K562 treated with DMSO at 1 percent for 12 hours (cell line): ENCODE results near the gene TRIM23. TPM values are rescaled to one million over a fixed set of nuclear protein-coding genes. Genes with fewer than 3 reads are reported as not detected.

Experiments
- total RNA-seq: library from RNA; unstranded; fragments of 300-600 nt; gene quantifications from 2 replicates; pipeline ENCODE4 v1.2.3, GENCODE V29; 2022; ENCODE audit not compliant: insufficient read depth

The TRIM23 gene
- 2.1 and 4.9 TPM in 2 replicates for total RNA-seq

DNA sequence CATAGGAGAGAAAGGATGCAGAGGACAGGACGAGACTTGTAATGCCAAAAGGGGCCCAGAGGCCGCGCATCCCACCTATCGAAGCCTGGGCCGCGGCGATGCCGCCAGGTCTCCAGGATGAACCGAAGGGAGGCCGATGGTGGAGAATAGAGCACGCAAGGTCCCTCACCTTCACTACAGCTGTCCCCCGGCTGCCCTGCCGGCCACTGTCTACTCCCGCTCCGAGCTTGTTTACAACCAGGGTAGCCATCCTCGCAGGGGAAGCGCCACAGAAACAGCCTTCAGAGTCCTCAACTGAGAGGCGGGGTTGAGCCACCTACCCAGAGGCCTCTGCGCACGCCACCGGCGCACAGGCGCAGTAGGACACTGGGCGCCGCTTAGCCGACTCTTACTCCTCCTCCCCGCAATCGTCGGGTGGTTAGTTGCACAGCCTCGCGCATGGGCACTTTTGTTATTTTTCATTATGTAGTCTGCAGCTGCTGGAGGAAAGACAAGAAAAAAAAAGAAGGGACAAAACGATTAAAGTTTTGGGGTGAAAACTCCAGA is at the start of gene TRIM23:
TRIM23 (minus strand) TSS at position 309 of the 546 bp plus-strand sequence; CDS start at position 250, 59 bp downstream.

DNA sequence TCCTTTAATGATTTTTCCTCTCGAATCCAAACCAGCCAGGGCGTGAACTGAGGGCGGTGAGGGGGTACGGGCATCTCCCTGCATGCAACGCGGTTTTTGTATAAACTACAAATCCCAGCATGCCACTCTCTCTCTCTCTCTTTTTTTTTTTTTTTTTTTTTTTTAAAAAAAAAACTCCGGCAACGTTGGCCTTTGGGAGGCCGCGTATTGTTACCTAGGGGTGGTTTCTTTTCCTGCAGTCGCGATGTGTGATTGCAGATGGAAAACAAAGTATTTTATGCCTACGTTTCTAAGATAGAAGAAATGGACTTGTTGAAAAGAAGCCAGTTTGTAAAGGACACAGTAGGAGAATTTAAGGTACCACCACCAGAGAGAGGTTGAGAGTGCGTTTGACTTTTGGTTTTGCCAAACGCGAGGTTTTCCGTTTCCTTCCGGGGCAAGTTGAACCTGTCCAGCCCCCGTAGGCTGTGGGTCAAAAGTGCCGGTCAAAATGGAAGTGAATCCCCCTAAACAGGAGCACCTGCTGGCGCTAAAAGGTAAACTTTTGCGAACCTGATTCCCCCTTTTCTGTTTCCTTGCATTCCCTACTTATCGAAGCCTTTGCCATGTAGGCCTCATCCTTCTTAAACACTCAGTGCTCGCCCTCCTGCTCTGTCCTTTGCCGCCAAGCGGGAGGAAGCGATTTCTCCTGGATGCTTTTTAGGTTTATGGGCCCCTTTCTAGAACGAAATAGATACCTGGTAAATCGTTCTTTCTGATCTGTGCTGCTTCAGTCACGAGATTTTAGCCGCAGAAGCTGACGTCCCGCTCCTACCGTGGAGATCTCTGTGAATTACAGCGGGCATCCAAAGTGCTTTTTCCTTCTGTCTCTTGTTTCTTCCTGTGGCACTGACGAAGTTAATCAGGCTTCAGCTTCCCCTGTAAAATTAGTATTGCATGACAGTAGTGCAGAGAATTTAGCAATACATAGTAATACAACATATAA is 730 bp upstream of the TRIM23 start, which contains the start of the genes SHLD3 and TRAPPC13:
SHLD3 (plus strand) TSS at position 457 of the 985 bp plus-strand sequence. CDS start 4,561 bp downstream, outside the sequence.
TRAPPC13 (plus strand) TSS at position 457 of the 985 bp plus-strand sequence; CDS start at position 491, 34 bp downstream.

GRCh38 chr5:65562731-65563701 is 61.1 kb downstream of the TRIM23 start, which contains the start of the genes CENPK and PPWD1:
Gene CENPK (minus strand): TSS chr5:65563168. CDS start chr5:65554907, 8,261 bp downstream.
Gene PPWD1 (plus strand): TSS chr5:65563296. CDS start chr5:65563311, 15 bp downstream.

Other genes starting within 250 kb of the TRIM23 start
- 1.3 and 1.7 TPM in 2 replicates for gene ADAMTS6, start 142.4 kb downstream of the TRIM23 start, total RNA-seq
- 10.9 and 42.2 TPM in 2 replicates for gene CENPK, start 61.2 kb downstream of the TRIM23 start, total RNA-seq
- 9.8 and 30.2 TPM in 2 replicates for gene PPWD1, start 61.0 kb downstream of the TRIM23 start, total RNA-seq
- 2.3 and 5.1 TPM in 2 replicates for gene SHLD3, start 694 bp upstream of the TRIM23 start, total RNA-seq
- gene TRAPPC13, start 694 bp upstream of the TRIM23 start, total RNA-seq, result 7.9 and 12.0 TPM in 2 replicates
- 1.6 and 5.9 TPM in 2 replicates for gene SGTB, start 97.8 kb upstream of the TRIM23 start, total RNA-seq
- gene NLN, start 97.9 kb upstream of the TRIM23 start, total RNA-seq, result 5.1 and 12.1 TPM in 2 replicates